Pancreas (tissue), 10 donors: ENCODE results near the gene SRRM3. TPM values are rescaled to one million over a fixed set of nuclear protein-coding genes. Genes with fewer than 3 reads are reported as not detected.

ENCODE experiments used
- ATAC-seq, 4 donors: fragments of 200-7000 bp; cut with Tn5 transposase; one replicate each; pipeline versions ENCODE4 v1.8.0 to v1.9.1; 2020; ENCODE audit warnings: mild to moderate bottlenecking in 4 of 4, moderate library complexity in 4 of 4
- DNase-seq, 6 donors: peaks; one replicate each; pipeline ENCODE4 v3.0.0-alpha.2; 2020
- FAIRE-seq: peaks from 2 replicates; lab custom pipeline; 2012; peaks lifted over from hg19 to GRCh38; lab: Jason Lieb, UNC
- H3K27ac ChIP-seq, 4 donors: fragments of 200-600 bp; sonication (generic); 1 replicate in 3 of 4; 2 replicates in 1 of 4; pipeline versions ENCODE4 v1.5.0 to v1.8.0; 2020
- H3K27me3 ChIP-seq, 4 donors: fragments of 200-600 bp; one replicate each; pipeline ENCODE4 v1.8.0; 2021
- H3K36me3 ChIP-seq, 3 donors: fragments of 200-600 bp; sonication (generic) in 1 of 3; one replicate each; pipeline versions ENCODE4 v1.5.0 to v1.8.0; 2020 to 2021
- H3K4me1 ChIP-seq, 3 donors: fragments of 200-600 bp; one replicate each; pipeline ENCODE4 v1.8.0; 2021
- H3K4me3 ChIP-seq, 4 donors: fragments of 200-600 bp; sonication (generic) in 2 of 4; one replicate each; pipeline versions ENCODE4 v1.5.0 to v1.8.0; 2020 to 2021
- H3K9me3 ChIP-seq, 4 donors: fragments of 200-600 bp; one replicate each; pipeline ENCODE4 v1.8.0; 2021
- WGBS, 2 donors: extraction: QIAGEN DNeasy Blood & Tissue Kit; methylation state at CpG; one replicate each; pipeline ENCODE4 v1.1.7; 2013; 5-methylcytosine and 5-hydroxymethylcytosine counted together
- intact Hi-C, 3 donors: fragments of 100-400 bp; cut with DNase I; formaldehyde crosslinking; loops; one replicate each; pipeline versions ENCODE4 v1.11.1 to v1.14.2; 2022
- polyA plus RNA-seq, 2 donors: library from polyadenylated mRNA; stranded (reverse); fragments of 200-250 nt; gene quantifications; one replicate each; pipeline ENCODE4 v1.2.3, GENCODE V29; 2013
- total RNA-seq, 6 donors: library from RNA; stranded (reverse); fragmentation: NEBNext Ultra II Directional in 4 of 6; extraction: Animal tissue kit (Norgen Biotek cat#: 25700) in 4 of 6; gene quantifications; one replicate each; pipeline versions ENCODE4 v1.2.1 to v1.2.4, GENCODE V29; 2021 to 2023
- TF ChIP-seq, protein P1 (sequence below), 4 donors: fragments of 200-600 bp; sonication (generic) in 3 of 4; IDR thresholded peaks; one replicate each; pipeline versions ENCODE4 v1.5.0 to v1.8.0; 2021; ENCODE audit warnings: antibody characterized with exemption in 4 of 4
- donor health status: healthy with polysubstance abuse.
- donor health status: DM: no; HTN: no; CAD: no; lungs with moderate emphysema.
- donor health status: DM: no; HTN: no; CAD: no.
- donor health status: control.
- donor health status: control.
- donor health status: Bipolar disorder and iron deficiency.
- donor health status: DM: yes; HTN: yes; CAD: no.
- donor health status: DM: no; HTN: no; CAD: no.
- donor health status: DM: no; HTN: no; CAD: no.
- donor health status: DM: yes; HTN: yes; CAD: no.

Gene SRRM3
- total and polyA plus RNA-seq, 8 donors: 1.2 to 10.4 (median 2.0) TPM

DNA sequence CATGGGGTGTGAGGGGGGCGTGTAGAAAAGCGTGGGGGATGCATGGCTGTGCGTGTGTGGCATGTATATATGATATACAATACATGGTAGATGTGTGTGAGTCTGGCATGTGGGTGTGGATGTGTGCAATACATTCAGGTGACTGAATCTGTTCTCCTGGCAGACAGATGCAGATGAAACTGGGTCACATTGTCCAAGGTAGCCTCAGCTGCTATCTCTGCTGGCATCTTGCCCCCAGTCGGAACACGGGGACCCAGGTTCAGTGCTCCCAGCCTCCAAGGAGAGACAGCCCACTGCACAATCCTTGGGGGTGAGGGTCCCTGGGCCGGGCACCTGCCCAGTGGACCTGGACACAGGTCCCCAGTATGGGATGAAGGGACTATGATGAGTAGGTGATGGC is 12.4 kb upstream of the SRRM3 start:
- H3K27me3 ChIP-seq: no peaks in the 10 kb centered on the region
- DNase-seq: no peak
- no peak overlapping the region for H3K4me3 ChIP-seq
- intact Hi-C loops: loop anchor here in 1 of 3 donors (10.0 kb wide), 1 partner anchor 76 kb away; no protein-coding TSS in a partner anchor
- FAIRE-seq: no peak
- TF ChIP-seq, protein P1, sequence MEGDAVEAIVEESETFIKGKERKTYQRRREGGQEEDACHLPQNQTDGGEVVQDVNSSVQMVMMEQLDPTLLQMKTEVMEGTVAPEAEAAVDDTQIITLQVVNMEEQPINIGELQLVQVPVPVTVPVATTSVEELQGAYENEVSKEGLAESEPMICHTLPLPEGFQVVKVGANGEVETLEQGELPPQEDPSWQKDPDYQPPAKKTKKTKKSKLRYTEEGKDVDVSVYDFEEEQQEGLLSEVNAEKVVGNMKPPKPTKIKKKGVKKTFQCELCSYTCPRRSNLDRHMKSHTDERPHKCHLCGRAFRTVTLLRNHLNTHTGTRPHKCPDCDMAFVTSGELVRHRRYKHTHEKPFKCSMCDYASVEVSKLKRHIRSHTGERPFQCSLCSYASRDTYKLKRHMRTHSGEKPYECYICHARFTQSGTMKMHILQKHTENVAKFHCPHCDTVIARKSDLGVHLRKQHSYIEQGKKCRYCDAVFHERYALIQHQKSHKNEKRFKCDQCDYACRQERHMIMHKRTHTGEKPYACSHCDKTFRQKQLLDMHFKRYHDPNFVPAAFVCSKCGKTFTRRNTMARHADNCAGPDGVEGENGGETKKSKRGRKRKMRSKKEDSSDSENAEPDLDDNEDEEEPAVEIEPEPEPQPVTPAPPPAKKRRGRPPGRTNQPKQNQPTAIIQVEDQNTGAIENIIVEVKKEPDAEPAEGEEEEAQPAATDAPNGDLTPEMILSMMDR (IDR thresholded peaks at IDR 0.05): no peak
- no peaks in the 10 kb centered on the region for H3K9me3 ChIP-seq
- no peak for ATAC-seq
- 46 to 48% methylated on average over 6 of the region's 6 CpGs for WGBS, 2 donors
- no peak overlapping the region for H3K27ac ChIP-seq
- H3K36me3 ChIP-seq: no peaks in the 10 kb centered on the region
- H3K4me1 ChIP-seq: no peaks in the 10 kb centered on the region

DNA sequence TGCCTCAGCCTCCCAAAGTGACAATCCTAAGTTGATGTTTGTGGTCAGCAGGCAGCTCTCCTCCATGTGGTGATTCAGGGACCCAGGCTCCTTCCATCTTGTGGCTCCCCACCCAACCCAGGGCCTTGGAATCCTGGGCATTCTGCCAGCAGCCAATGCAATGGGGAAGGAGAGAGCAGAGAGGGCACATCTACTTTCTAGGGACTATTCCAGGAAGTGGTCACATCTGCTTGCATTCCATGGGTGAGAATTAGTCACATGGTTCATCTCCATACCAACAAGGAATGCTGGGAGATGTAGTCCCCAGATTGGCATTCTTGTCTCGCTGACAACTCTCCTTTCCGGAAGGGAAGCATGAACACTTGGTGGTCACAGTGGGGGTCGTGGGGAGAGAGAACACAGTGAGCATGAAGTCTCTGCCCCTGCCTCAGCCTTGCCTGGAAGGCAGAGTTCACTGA is 9.9 kb upstream of the SRRM3 start:
- intact Hi-C loops: no loop called here
- 42 to 48% methylated on average over 3 of the region's 3 CpGs for WGBS, 2 donors
- H3K4me3 ChIP-seq: no peak overlapping the region
- no peaks in the 10 kb centered on the region for H3K4me1 ChIP-seq
- TF ChIP-seq, protein P1 (IDR thresholded peaks at IDR 0.05): no peak
- no peaks in the 10 kb centered on the region for H3K27me3 ChIP-seq
- no peaks in the 10 kb centered on the region for H3K9me3 ChIP-seq
- no peaks in the 10 kb centered on the region for H3K36me3 ChIP-seq
- ATAC-seq (no peak), DNase-seq (no peak), FAIRE-seq (no peak)
- no peak overlapping the region for H3K27ac ChIP-seq

DNA sequence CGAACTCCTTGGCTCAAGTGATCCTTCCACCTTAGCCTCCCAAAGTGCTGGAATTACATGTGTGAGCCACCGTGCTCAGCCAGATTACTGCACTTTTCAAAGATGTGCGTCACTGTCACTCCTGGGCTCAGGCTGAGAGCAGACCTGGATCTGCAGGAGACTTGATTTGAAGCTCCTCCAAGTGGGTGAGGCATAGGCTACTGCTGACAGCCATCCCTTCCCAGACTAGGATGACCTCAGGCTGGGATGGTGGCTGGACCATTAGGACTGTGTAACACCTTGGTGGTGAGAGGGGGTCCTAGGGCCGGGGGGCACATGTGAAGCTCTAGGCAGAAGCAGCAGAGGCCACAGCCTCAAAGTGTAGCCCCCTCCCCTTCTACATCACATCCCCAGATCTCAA is 8.2 kb upstream of the SRRM3 start:
- Histone ChIP-seq H3K4me3 (no peak overlapping the region), H3K9me3 (no peaks in the 10 kb centered on the region), H3K36me3 (no peaks in the 10 kb centered on the region), H3K27me3 (no peaks in the 10 kb centered on the region), H3K27ac (no peak overlapping the region), H3K4me1 (no peaks in the 10 kb centered on the region)
- 53 to 63% methylated on average over 4 of the region's 4 CpGs for WGBS, 2 donors
- TF ChIP-seq, protein P1 (IDR thresholded peaks at IDR 0.05): no peak
- FAIRE-seq (no peak), ATAC-seq (no peak), DNase-seq (no peak)
- intact Hi-C loops: no loop called here

DNA sequence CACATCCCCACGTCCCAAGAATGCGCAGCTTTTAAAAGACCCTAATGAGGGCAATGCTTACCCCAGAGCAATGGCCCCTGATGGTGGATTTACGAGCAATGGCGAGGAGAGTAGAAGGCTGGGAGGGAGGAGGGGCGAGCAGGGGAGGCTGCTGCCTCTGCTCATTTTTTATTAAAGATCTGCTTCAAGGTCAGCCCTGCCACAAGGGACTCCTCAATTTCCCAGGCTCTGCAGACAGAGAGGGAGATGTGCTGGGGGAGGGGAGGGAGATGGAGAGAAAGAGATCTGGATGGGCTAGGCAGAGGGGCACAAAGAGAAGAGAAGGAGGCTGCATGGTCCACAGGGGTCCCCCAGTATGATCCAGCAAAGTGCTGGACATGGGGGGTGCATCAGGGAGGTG is 7.8 kb upstream of the SRRM3 start:
- DNase-seq (no peak), FAIRE-seq (no peak), ATAC-seq (no peak)
- TF ChIP-seq, protein P1 (IDR thresholded peaks at IDR 0.05): no peak
- Histone ChIP-seq H3K4me1 (no peaks in the 10 kb centered on the region), H3K4me3 (no peak overlapping the region), H3K36me3 (no peaks in the 10 kb centered on the region), H3K27me3 (no peaks in the 10 kb centered on the region), H3K9me3 (no peaks in the 10 kb centered on the region), H3K27ac (no peak overlapping the region)
- 29 to 34% methylated on average over 5 of the region's 5 CpGs for WGBS, 2 donors
- intact Hi-C loops: no loop called here

DNA sequence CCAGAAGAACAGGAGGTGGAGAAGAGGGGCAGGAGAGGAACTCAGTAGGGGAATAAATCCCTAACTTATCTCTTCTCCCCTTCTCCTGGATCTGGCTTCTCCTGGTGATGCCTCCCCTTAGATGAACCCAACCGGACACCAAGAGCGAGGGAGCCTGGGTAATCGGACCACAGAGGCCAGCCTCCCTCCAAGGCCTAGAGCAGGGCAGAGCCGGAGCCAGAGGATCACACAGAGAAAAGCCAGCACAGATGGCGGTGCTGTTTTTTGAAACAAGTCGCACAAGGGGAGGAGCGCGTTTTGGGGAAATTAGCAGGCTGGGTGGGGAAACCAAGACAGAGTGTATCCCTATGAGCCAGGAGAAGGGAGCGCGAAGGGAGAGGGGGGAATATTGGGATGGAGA is 4.9 kb upstream of the SRRM3 start:
- no peaks in the 10 kb centered on the region for H3K27me3 ChIP-seq
- intact Hi-C loops: no loop called here
- H3K36me3 ChIP-seq: no peaks in the 10 kb centered on the region
- H3K27ac ChIP-seq: no peak overlapping the region
- H3K9me3 ChIP-seq: no peaks in the 10 kb centered on the region
- no peaks in the 10 kb centered on the region for H3K4me1 ChIP-seq
- DNase-seq (no peak), ATAC-seq (no peak), FAIRE-seq (no peak)
- 88% methylated on average over 10 of the region's 10 CpGs for WGBS, 2 donors
- TF ChIP-seq, protein P1 (IDR thresholded peaks at IDR 0.05): no peak
- no peak overlapping the region for H3K4me3 ChIP-seq
